Effector memory CD8-positive, alpha-beta T cell (primary cell): Measurements from ENCODE around the gene NFATC2.
A peak's percentile ranks its signal among the peaks of the same experiment; 100 is the strongest.
"Not testable (repeated sequence)": the region's sequence is repeated elsewhere in the genome, so short reads cannot be mapped to it uniquely, and the experiment has no call there.

ENCODE experiments used
- ATAC-seq: fragments of 150-1000 bp; cut with Tn5 transposase; replicated peaks from 2 replicates; pipeline ENCODE4 v1.10.0; 2021; ENCODE audit warnings: mild to moderate bottlenecking, moderate library complexity
- DNase-seq, 3 experiments: peaks; one replicate each; pipeline ENCODE4 v3.0.0; 2021
- H3K27ac Mint-ChIP-seq, 2 donors: one replicate each; pipeline ENCODE4 v1.8.0; 2022; ENCODE audit warnings: mild to moderate bottlenecking in 2 of 2, mixed read lengths in 2 of 2, moderate library complexity in 2 of 2
- H3K27me3 Mint-ChIP-seq, 2 donors: one replicate each; pipeline ENCODE4 v1.8.0; 2022; ENCODE audit warnings: mixed read lengths in 2 of 2
- H3K36me3 Mint-ChIP-seq: one replicate; pipeline ENCODE4 v1.8.0; 2022; ENCODE audit warnings: mild to moderate bottlenecking, moderate library complexity, mixed read lengths; ENCODE audit not compliant: insufficient read depth
- H3K4me1 Mint-ChIP-seq, 2 donors: one replicate each; pipeline ENCODE4 v1.8.0; 2022; ENCODE audit warnings: low read depth in 2 of 2, mixed read lengths in 2 of 2
- H3K4me3 Mint-ChIP-seq, 2 donors: one replicate each; pipeline ENCODE4 v1.8.0; 2022; ENCODE audit warnings: mild to moderate bottlenecking in 2 of 2, mixed read lengths in 2 of 2, moderate library complexity in 2 of 2
- H3K9me3 Mint-ChIP-seq, 2 donors: one replicate each; pipeline ENCODE4 v1.8.0; 2022; ENCODE audit warnings: mixed read lengths in 2 of 2

Gene NFATC2

GRCh38 chr20:51575486-51575885, 33.0 kb upstream of the NFATC2 start:
- Mint-ChIP-seq H3K27ac (no peak overlapping the region), H3K4me1 (no peaks in the 10 kb centered on the region), H3K4me3 (no peak overlapping the region), H3K9me3 (no peaks in the 10 kb centered on the region), H3K36me3 (peaks cover 3% of the 10 kb centered on the region), H3K27me3 (no peaks in the 10 kb centered on the region)
- ATAC-seq (no peak), DNase-seq (no peak)

- no peak overlapping the region for H3K27ac Mint-ChIP-seq
- DNase-seq: no peak
- H3K36me3 Mint-ChIP-seq: no peaks in the 10 kb centered on the region
- H3K9me3 Mint-ChIP-seq: no peaks in the 10 kb centered on the region
- peaks cover 0 to 9% of the 10 kb centered on the region in 2 donors for H3K27me3 Mint-ChIP-seq
- no peak overlapping the region for H3K4me3 Mint-ChIP-seq
- no peak for ATAC-seq
- no peaks in the 10 kb centered on the region for H3K4me1 Mint-ChIP-seq
These were observed 31.9 kb upstream of the NFATC2 start for GRCh38 chr20:51574248-51575033.

GRCh38 chr20:51573576-51574243, 31.2 kb upstream of the NFATC2 start:
- Mint-ChIP-seq H3K27ac (no peak overlapping the region), H3K27me3 (peaks cover 0 to 16% of the 10 kb centered on the region in 2 donors), H3K9me3 (peaks cover 0 to under 1% of the 10 kb centered on the region in 2 donors), H3K4me3 (no peak overlapping the region), H3K4me1 (no peaks in the 10 kb centered on the region), H3K36me3 (no peaks in the 10 kb centered on the region)
- DNase-seq: no peak
- ATAC-seq: no peak

GRCh38 chr20:51571460-51571794, 28.9 kb upstream of the NFATC2 start:
- H3K4me3 Mint-ChIP-seq: no peak overlapping the region
- H3K27me3 Mint-ChIP-seq: peaks cover 0 to 22% of the 10 kb centered on the region in 2 donors
- DNase-seq: no peak
- peaks cover 0 to 2% of the 10 kb centered on the region in 2 donors for H3K9me3 Mint-ChIP-seq
- no peak overlapping the region for H3K27ac Mint-ChIP-seq
- H3K4me1 Mint-ChIP-seq: no peaks in the 10 kb centered on the region
- H3K36me3 Mint-ChIP-seq: no peaks in the 10 kb centered on the region
- ATAC-seq: no peak

- DNase-seq: no peak
- H3K36me3 Mint-ChIP-seq: no peaks in the 10 kb centered on the region
- no peaks in the 10 kb centered on the region for H3K4me1 Mint-ChIP-seq
- H3K27ac Mint-ChIP-seq: no peak overlapping the region
- H3K9me3 Mint-ChIP-seq: peaks cover 0 to 2% of the 10 kb centered on the region in 2 donors
- peaks cover 0 to 22% of the 10 kb centered on the region in 2 donors for H3K27me3 Mint-ChIP-seq
- no peak for ATAC-seq
- no peak overlapping the region for H3K4me3 Mint-ChIP-seq
These were observed 28.4 kb upstream of the NFATC2 start for GRCh38 chr20:51570739-51571459.

- no peak overlapping the region for H3K27ac Mint-ChIP-seq
- no peaks in the 10 kb centered on the region for H3K36me3 Mint-ChIP-seq
- peaks cover 0 to 2% of the 10 kb centered on the region in 2 donors for H3K9me3 Mint-ChIP-seq
- no peak overlapping the region for H3K4me3 Mint-ChIP-seq
- ATAC-seq (no peak), DNase-seq (no peak)
- H3K27me3 Mint-ChIP-seq: peaks cover 0 to 22% of the 10 kb centered on the region in 2 donors
- no peaks in the 10 kb centered on the region for H3K4me1 Mint-ChIP-seq
These were observed 27.6 kb upstream of the NFATC2 start for GRCh38 chr20:51569815-51570738.

- not testable (repeated sequence) for H3K4me1 Mint-ChIP-seq, H3K9me3 Mint-ChIP-seq, H3K27ac Mint-ChIP-seq, DNase-seq, H3K4me3 Mint-ChIP-seq, ATAC-seq, H3K36me3 Mint-ChIP-seq
- peaks cover 0 to 29% of the 10 kb centered on the region in 2 donors for H3K27me3 Mint-ChIP-seq
These were observed 26.0 kb upstream of the NFATC2 start for GRCh38 chr20:51568533-51568932.

- Mint-ChIP-seq H3K27me3 (peaks cover 0 to 38% of the 10 kb centered on the region in 2 donors), H3K9me3 (peaks cover 0 to 2% of the 10 kb centered on the region in 2 donors), H3K4me3 (no peak overlapping the region), H3K27ac (no peak overlapping the region), H3K4me1 (peaks cover 3 to 4% of the 10 kb centered on the region in 2 donors), H3K36me3 (no peaks in the 10 kb centered on the region)
- ATAC-seq (no peak), DNase-seq (no peak)
These were observed 25.1 kb upstream of the NFATC2 start for GRCh38 chr20:51567622-51568021.

GRCh38 chr20:51566594-51566993, 24.1 kb upstream of the NFATC2 start:
- Mint-ChIP-seq H3K9me3 (peaks cover 0 to 2% of the 10 kb centered on the region in 2 donors), H3K27me3 (peaks cover 3 to 49% of the 10 kb centered on the region in 2 donors), H3K27ac (no peak overlapping the region), H3K36me3 (no peaks in the 10 kb centered on the region), H3K4me3 (no peak overlapping the region), H3K4me1 (peaks cover 5 to 7% of the 10 kb centered on the region in 2 donors)
- ATAC-seq (no peak), DNase-seq (no peak)

- Mint-ChIP-seq H3K9me3 (peaks cover 0 to 2% of the 10 kb centered on the region in 2 donors), H3K27me3 (peaks cover 14 to 59% of the 10 kb centered on the region in 2 donors), H3K27ac (no peak overlapping the region), H3K4me1 (peaks cover 10 to 14% of the 10 kb centered on the region in 2 donors), H3K4me3 (no peak overlapping the region), H3K36me3 (no peaks in the 10 kb centered on the region)
- DNase-seq (no peak), ATAC-seq (no peak)
These were observed 23.0 kb upstream of the NFATC2 start for GRCh38 chr20:51565298-51566144.

- no peak overlapping the region for H3K27ac Mint-ChIP-seq
- peak overlapping the region; percentile 59 to 60 for H3K4me3 Mint-ChIP-seq
- peaks cover 0 to 2% of the 10 kb centered on the region in 2 donors for H3K9me3 Mint-ChIP-seq
- H3K36me3 Mint-ChIP-seq: peaks cover 3% of the 10 kb centered on the region
- peaks cover 28 to 62% of the 10 kb centered on the region in 2 donors for H3K27me3 Mint-ChIP-seq
- ATAC-seq (no peak), DNase-seq (no peak)
- H3K4me1 Mint-ChIP-seq: peaks cover 10 to 14% of the 10 kb centered on the region in 2 donors
These were observed 21.2 kb upstream of the NFATC2 start for GRCh38 chr20:51563486-51564332.

GRCh38 chr20:51563174-51563485, 20.6 kb upstream of the NFATC2 start:
- H3K27me3 Mint-ChIP-seq: peaks cover 28 to 56% of the 10 kb centered on the region in 2 donors
- H3K4me1 Mint-ChIP-seq: peaks cover 10 to 14% of the 10 kb centered on the region in 2 donors
- peak overlapping the region; percentile 59 to 60 for H3K4me3 Mint-ChIP-seq
- no peaks in the 10 kb centered on the region for H3K9me3 Mint-ChIP-seq
- ATAC-seq: no peak
- no peak overlapping the region for H3K27ac Mint-ChIP-seq
- no peak for DNase-seq
- peaks cover 3% of the 10 kb centered on the region for H3K36me3 Mint-ChIP-seq
